ENCODE measurements around the gene LRRN4.

DNA sequence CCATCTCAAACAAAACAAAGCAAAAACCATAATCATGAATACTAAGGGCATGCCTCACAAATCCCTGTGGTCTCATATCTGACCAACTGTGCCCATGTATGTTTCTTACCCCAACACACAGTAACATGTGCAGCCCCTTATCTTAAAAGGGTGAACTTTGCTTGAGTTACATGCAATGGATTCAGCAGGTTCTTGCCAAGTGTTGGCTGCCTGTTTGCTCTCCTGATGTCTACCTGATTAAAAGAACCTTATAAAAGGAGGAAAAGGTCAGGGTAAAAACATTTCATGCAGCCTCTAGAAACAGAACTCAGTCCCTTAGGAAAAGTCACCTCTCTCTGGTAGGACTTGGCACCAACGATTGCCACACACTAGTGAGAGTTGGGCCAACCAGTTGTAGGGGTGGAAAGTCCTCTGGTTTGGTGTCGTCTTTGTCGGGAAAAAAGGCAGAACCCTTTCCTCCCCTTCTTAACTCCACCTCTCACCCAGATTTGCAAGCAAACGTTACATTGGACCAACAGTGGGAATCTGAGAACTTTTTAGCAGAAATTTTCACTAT is 14.0 kb upstream of the LRRN4 start:
- no peak for TF ChIP-seq HDAC2 (IDR thresholded peaks at IDR 0.05)
- TF ChIP-seq EP300 (IDR thresholded peaks at IDR 0.05): no peak
- TF ChIP-seq CHD2 (IDR thresholded peaks at IDR 0.05; ENCODE audit: low read length, partially characterized antibody): no peak
- no peak for TF ChIP-seq MAFK (IDR thresholded peaks at IDR 0.05; ENCODE audit: partially characterized antibody)

Measured in A549 (cell line).